GM19351 (cell line): ENCODE data around the gene TRAF3IP3.
A peak's percentile ranks its signal among the peaks of the same experiment; 100 is the strongest.

Experiments
- ATAC-seq: cut with Tn5 transposase; IDR thresholded peaks from one replicate; pipeline ENCODE4 v1.9.1; 2021; ENCODE audit warnings: mild to moderate bottlenecking, moderate library complexity; ENCODE audit not compliant: unreplicated experiment

The TRAF3IP3 gene

GRCh38 chr1:209755926-209756614, at the start of gene TRAF3IP3:
TSS of gene TRAF3IP3 (plus strand) at chr1:209756053. CDS start at chr1:209760040, 3,987 bp downstream.
- ATAC-seq: peak; percentile 74

- ATAC-seq: no peak
These were observed 49.2 kb upstream of the TRAF3IP3 start for GRCh38 chr1:209706622-209707021.

GRCh38 chr1:209707308-209707707, 48.5 kb upstream of the TRAF3IP3 start:
- no peak for ATAC-seq

GRCh38 chr1:209708297-209708696, 47.6 kb upstream of the TRAF3IP3 start:
- ATAC-seq: no peak

- ATAC-seq: peak; percentile 81
These were observed 45.8 kb upstream of the TRAF3IP3 start for GRCh38 chr1:209710093-209710492.

- no peak for ATAC-seq
These were observed 45.0 kb upstream of the TRAF3IP3 start for GRCh38 chr1:209710847-209711246.

- no peak for ATAC-seq
These were observed 41.5 kb upstream of the TRAF3IP3 start for GRCh38 chr1:209714338-209714737.

- no peak for ATAC-seq
These were observed 40.5 kb upstream of the TRAF3IP3 start for GRCh38 chr1:209715314-209715713.

- ATAC-seq: no peak
These were observed 38.0 kb upstream of the TRAF3IP3 start for GRCh38 chr1:209717818-209718217.

GRCh38 chr1:209720326-209720725, 35.5 kb upstream of the TRAF3IP3 start:
- no peak for ATAC-seq

- no peak for ATAC-seq
These were observed 35.0 kb upstream of the TRAF3IP3 start for GRCh38 chr1:209720826-209721225.

GRCh38 chr1:209721323-209721722, 34.5 kb upstream of the TRAF3IP3 start:
- no peak for ATAC-seq

GRCh38 chr1:209723265-209723664, 32.6 kb upstream of the TRAF3IP3 start:
- no peak for ATAC-seq

- no peak for ATAC-seq
These were observed 31.8 kb upstream of the TRAF3IP3 start for GRCh38 chr1:209723756-209724693.

GRCh38 chr1:209727286-209727685, 28.6 kb upstream of the TRAF3IP3 start:
- no peak for ATAC-seq

GRCh38 chr1:209727785-209728184, 28.1 kb upstream of the TRAF3IP3 start:
- no peak for ATAC-seq

- ATAC-seq: no peak
These were observed 27.4 kb upstream of the TRAF3IP3 start for GRCh38 chr1:209728466-209728865.

- no peak for ATAC-seq
These were observed 26.4 kb upstream of the TRAF3IP3 start for GRCh38 chr1:209729436-209729835.

GRCh38 chr1:209732725-209733124, 23.1 kb upstream of the TRAF3IP3 start:
- no peak for ATAC-seq

GRCh38 chr1:209733409-209734192, 22.3 kb upstream of the TRAF3IP3 start:
- no peak for ATAC-seq

GRCh38 chr1:209736490-209737117, 19.2 kb upstream of the TRAF3IP3 start:
- ATAC-seq: no peak
